Urinary bladder (tissue), 4 donors: ENCODE measurements around the gene LPA. TPM values are rescaled to one million over a fixed set of nuclear protein-coding genes. Genes with fewer than 3 reads are reported as not detected.

Experiments used
- DNase-seq: peaks from one replicate; pipeline ENCODE4 v3.0.0-alpha.2; 2015; ENCODE audit errors: extremely low spot score
- H3K27ac ChIP-seq: one replicate; pipeline ENCODE4 v1.5.1; 2013; ENCODE audit warnings: low read depth, mild to moderate bottlenecking, moderate library complexity
- H3K36me3 ChIP-seq: one replicate; pipeline ENCODE4 v1.6.1; 2013; ENCODE audit warnings: mild to moderate bottlenecking, moderate library complexity; ENCODE audit not compliant: insufficient read depth
- H3K4me1 ChIP-seq: one replicate; pipeline ENCODE4 v1.6.1; 2013; ENCODE audit warnings: mild to moderate bottlenecking, moderate library complexity; ENCODE audit not compliant: insufficient read depth
- H3K4me3 ChIP-seq: one replicate; pipeline ENCODE4 v1.5.1; 2013; ENCODE audit warnings: low read depth, low read length
- WGBS: extraction: QIAGEN DNeasy Blood & Tissue Kit; methylation state at CpG from one replicate; pipeline ENCODE4 v1.1.7; 2013; 5-methylcytosine and 5-hydroxymethylcytosine counted together
- polyA plus RNA-seq: library from polyadenylated mRNA; stranded (reverse); fragments of 200-250 nt; gene quantifications from one replicate; pipeline ENCODE4 v1.2.3, GENCODE V29; 2013
- total RNA-seq: library from RNA; depleted of rRNA; stranded (reverse); fragments of >200 nt; gene quantifications from one replicate; pipeline ENCODE4 v1.2.3, GENCODE V29; 2014
- donor health status: healthy with polysubstance abuse.
- donor health status: healthy.

Gene LPA
- total and polyA plus RNA-seq, 2 donors: 0.11 to 4.0 TPM

- WGBS: under 1% methylated on average over 73 of the region's 73 CpGs
- Histone ChIP-seq H3K4me1 (no peaks in the 10 kb centered on the region), H3K36me3 (no peaks in the 10 kb centered on the region), H3K27ac (peak overlapping the region; percentile 56), H3K4me3 (peak overlapping the region; percentile 55)
- DNase-seq: peak; percentile 62
Measured at GRCh38 chr6:160520043-160520904, 143.8 kb downstream of the LPA start.

- Histone ChIP-seq H3K4me3 (peak overlapping the region; percentile 55), H3K4me1 (no peaks in the 10 kb centered on the region), H3K36me3 (no peaks in the 10 kb centered on the region), H3K27ac (no peak overlapping the region)
- no peak for DNase-seq
- 28% methylated on average over 8 of the region's 8 CpGs for WGBS
Measured at GRCh38 chr6:160519603-160520042, 144.5 kb downstream of the LPA start.

- Histone ChIP-seq H3K4me3 (no peak overlapping the region), H3K27ac (no peak overlapping the region), H3K36me3 (no peaks in the 10 kb centered on the region), H3K4me1 (no peaks in the 10 kb centered on the region)
- 85% methylated on average over 4 of the region's 4 CpGs for WGBS
- no peak for DNase-seq
Measured at GRCh38 chr6:160519133-160519532, 144.9 kb downstream of the LPA start.

- 67% methylated on average over 3 of the region's 3 CpGs for WGBS
- H3K4me1 ChIP-seq: no peaks in the 10 kb centered on the region
- no peak overlapping the region for H3K27ac ChIP-seq
Measured at GRCh38 chr6:160513836-160514235, 150.2 kb downstream of the LPA start.

GRCh38 chr6:160510976-160511617, 153.0 kb downstream of the LPA start:
- DNase-seq: no peak
- H3K36me3 ChIP-seq: no peaks in the 10 kb centered on the region
- 86% methylated on average over 4 of the region's 4 CpGs for WGBS
- H3K27ac ChIP-seq: no peak overlapping the region
- H3K4me3 ChIP-seq: no peak overlapping the region
- H3K4me1 ChIP-seq: no peaks in the 10 kb centered on the region

More at GRCh38 chr6:160513836-160514235, 150.2 kb downstream of the LPA start:
- DNase-seq: no peak
- no peaks in the 10 kb centered on the region for H3K36me3 ChIP-seq
- no peak overlapping the region for H3K4me3 ChIP-seq

GRCh38 chr6:160510199-160510598, 153.9 kb downstream of the LPA start:
- 36% methylated on average over 2 of the region's 2 CpGs for WGBS
- DNase-seq: no peak
- H3K36me3 ChIP-seq: no peaks in the 10 kb centered on the region
- H3K27ac ChIP-seq: no peak overlapping the region
- no peak overlapping the region for H3K4me3 ChIP-seq
- H3K4me1 ChIP-seq: no peaks in the 10 kb centered on the region

GRCh38 chr6:160509610-160510009, 154.5 kb downstream of the LPA start:
- DNase-seq: no peak
- no peak overlapping the region for H3K27ac ChIP-seq
- WGBS: 84% methylated on average over 2 of the region's 2 CpGs
- H3K36me3 ChIP-seq: no peaks in the 10 kb centered on the region
- no peaks in the 10 kb centered on the region for H3K4me1 ChIP-seq
- no peak overlapping the region for H3K4me3 ChIP-seq

GRCh38 chr6:160508599-160508998, 155.5 kb downstream of the LPA start:
- Histone ChIP-seq H3K36me3 (no peaks in the 10 kb centered on the region), H3K4me3 (no peak overlapping the region), H3K27ac (no peak overlapping the region), H3K4me1 (no peaks in the 10 kb centered on the region)
- DNase-seq: no peak
- 55% methylated on average over 2 of the region's 2 CpGs for WGBS

GRCh38 chr6:160507420-160507819, 156.7 kb downstream of the LPA start:
- DNase-seq: no peak
- H3K4me3 ChIP-seq: no peak overlapping the region
- 78% methylated on average over 4 of the region's 4 CpGs for WGBS

GRCh38 chr6:160505970-160506369, 158.1 kb downstream of the LPA start:
- DNase-seq: no peak
- no peak overlapping the region for H3K27ac ChIP-seq
- no peaks in the 10 kb centered on the region for H3K36me3 ChIP-seq
- no peak overlapping the region for H3K4me3 ChIP-seq
- H3K4me1 ChIP-seq: no peaks in the 10 kb centered on the region
- WGBS: 88% methylated on average over 1 of the region's 1 CpG

More at GRCh38 chr6:160507420-160507819, 156.7 kb downstream of the LPA start:
- Histone ChIP-seq H3K27ac (no peak overlapping the region), H3K36me3 (no peaks in the 10 kb centered on the region), H3K4me1 (no peaks in the 10 kb centered on the region)

GRCh38 chr6:160500639-160501038, 163.4 kb downstream of the LPA start:
- no peaks in the 10 kb centered on the region for H3K4me1 ChIP-seq
- 89% methylated on average over 4 of the region's 4 CpGs for WGBS
- H3K27ac ChIP-seq: no peak overlapping the region
- no peak overlapping the region for H3K4me3 ChIP-seq
- DNase-seq: no peak
- no peaks in the 10 kb centered on the region for H3K36me3 ChIP-seq

GRCh38 chr6:160494576-160494975, 169.5 kb downstream of the LPA start:
- H3K36me3 ChIP-seq: no peaks in the 10 kb centered on the region
- H3K4me1 ChIP-seq: no peaks in the 10 kb centered on the region
- WGBS: 87% methylated on average over 3 of the region's 3 CpGs
- no peak for DNase-seq
- no peak overlapping the region for H3K27ac ChIP-seq
- H3K4me3 ChIP-seq: no peak overlapping the region

- H3K36me3 ChIP-seq: no peaks in the 10 kb centered on the region
- H3K27ac ChIP-seq: no peak overlapping the region
- DNase-seq: no peak
- no peaks in the 10 kb centered on the region for H3K4me1 ChIP-seq
- WGBS: 98% methylated on average over 1 of the region's 1 CpG
- H3K4me3 ChIP-seq: no peak overlapping the region
Measured at GRCh38 chr6:160489091-160489490, 175.0 kb downstream of the LPA start.

- Histone ChIP-seq H3K36me3 (peaks cover 3% of the 10 kb centered on the region), H3K27ac (no peak overlapping the region), H3K4me3 (no peak overlapping the region), H3K4me1 (no peaks in the 10 kb centered on the region)
- DNase-seq: no peak
- 88% methylated on average over 11 of the region's 11 CpGs for WGBS
Measured at GRCh38 chr6:160487116-160487515, 177.0 kb downstream of the LPA start.
